H1 (cell line): ENCODE results near the gene MEI1. TPM values are rescaled to one million over a fixed set of nuclear protein-coding genes. Genes with fewer than 3 reads are reported as not detected.

Source experiments
- CTCF ChIA-PET: fragments of 300-600 bp; sonication (Branson Sonifier 250); formaldehyde crosslinking; loops from one replicate; lab custom pipeline; 2021; ENCODE audit not compliant: partially characterized antibody; lab: Charles Lee
- POLR2A ChIA-PET: fragments of 300-600 bp; sonication (Branson Sonifier 250); formaldehyde crosslinking; loops from one replicate; lab custom pipeline; 2021; ENCODE audit warnings: inconsistent platforms; ENCODE audit not compliant: partially characterized antibody; lab: Charles Lee
- DNase-seq, 2 experiments: peaks; one replicate each; pipeline versions ENCODE4 v3.0.0 to v3.0.0-alpha.2; 2010 to 2022; ENCODE audit warnings: low spot score in 2 of 2, low read depth in 1 of 2, mixed read lengths in 1 of 2
- FAIRE-seq: peaks from 2 replicates; lab custom pipeline; 2011; peaks lifted over from hg19 to GRCh38; lab: Jason Lieb, UNC
- H2AFZ ChIP-seq: 2 replicates; pipeline ENCODE4 v1.8.1; 2012; ENCODE audit warnings: low read length, inconsistent platforms
- H2AK5ac ChIP-seq: 2 replicates; pipeline ENCODE4 v1.6.1; 2013; ENCODE audit warnings: low read depth, low read length
- H2BK120ac ChIP-seq: replicated peaks from 2 replicates; pipeline ENCODE3; 2013; ENCODE audit warnings: low read depth, low read length, inconsistent platforms
- H2BK12ac ChIP-seq: 2 replicates; pipeline ENCODE4 v1.6.1; 2013; ENCODE audit warnings: low read depth, low read length
- H2BK15ac ChIP-seq: 2 replicates; pipeline ENCODE4 v1.6.1; 2013; ENCODE audit warnings: low read length
- H2BK20ac ChIP-seq: 2 replicates; pipeline ENCODE4 v1.6.1; 2013; ENCODE audit warnings: low read length
- H2BK5ac ChIP-seq: 2 replicates; pipeline ENCODE4 v1.6.1; 2013; ENCODE audit warnings: low read depth, low read length
- H3K14ac ChIP-seq: 2 replicates; pipeline ENCODE4 v1.6.1; 2013; ENCODE audit warnings: inconsistent platforms; ENCODE audit not compliant: insufficient read length
- H3K18ac ChIP-seq: 2 replicates; pipeline ENCODE4 v1.6.1; 2013; ENCODE audit warnings: low read length; ENCODE audit errors: extremely low read depth
- H3K23ac ChIP-seq: 2 replicates; pipeline ENCODE4 v1.6.1; 2013; ENCODE audit warnings: inconsistent platforms; ENCODE audit not compliant: insufficient read length
- H3K23me2 ChIP-seq: 2 replicates; pipeline ENCODE4 v1.6.1; 2013; ENCODE audit warnings: low read depth, low read length
- H3K27ac ChIP-seq: 2 replicates; pipeline ENCODE4 v1.6.1; 2011; ENCODE audit warnings: low read depth, low read length, inconsistent platforms
- H3K27me3 ChIP-seq, 4 experiments: replicated peaks in 1 of 4; 1 replicate in 1 of 4; 2 replicates in 3 of 4; pipeline versions ENCODE4 v1.6.1 to v1.8.1; 2011 to 2013; ENCODE audit warnings: low read length in 3 of 4, mild to moderate bottlenecking in 3 of 4, inconsistent platforms in 2 of 4, mixed read lengths in 2 of 4, moderate library complexity in 1 of 4; ENCODE audit not compliant: control insufficient read depth in 3 of 4, insufficient read depth in 3 of 4; ENCODE audit errors: extremely low read depth in 1 of 4
- H3K36me3 ChIP-seq, 4 experiments: 2 replicates each; pipeline versions ENCODE4 v1.6.1 to v1.8.1; 2011 to 2013; ENCODE audit warnings: mild to moderate bottlenecking in 4 of 4, low read length in 3 of 4, moderate library complexity in 2 of 4, control low read depth in 1 of 4, inconsistent platforms in 1 of 4; ENCODE audit not compliant: insufficient read depth in 4 of 4, control insufficient read depth in 2 of 4
- H3K4ac ChIP-seq: replicated peaks from 2 replicates; pipeline ENCODE3; 2013; ENCODE audit warnings: low read length, low read depth, mixed read lengths, inconsistent platforms; ENCODE audit not compliant: insufficient read length
- H3K4me1 ChIP-seq, 4 experiments: replicated peaks in 1 of 4; 1 replicate in 1 of 4; 2 replicates in 3 of 4; pipeline versions ENCODE4 v1.6.1 to v1.8.1; 2011 to 2013; ENCODE audit warnings: low read length in 3 of 4, inconsistent platforms in 2 of 4, mixed read lengths in 1 of 4; ENCODE audit not compliant: insufficient read depth in 4 of 4, control insufficient read depth in 3 of 4
- H3K4me2 ChIP-seq, 2 experiments: 2 replicates each; pipeline versions ENCODE4 v1.6.1 to v1.8.1; 2011 to 2013; ENCODE audit warnings: low read depth in 2 of 2, low read length in 2 of 2, control low read depth in 1 of 2, inconsistent platforms in 1 of 2, mild to moderate bottlenecking in 1 of 2; ENCODE audit not compliant: insufficient read depth in 1 of 2
- H3K4me3 ChIP-seq, 4 experiments: fragments of 200-600, 300-600 bp in 1 of 4; sonication (generic), shearing (Covaris generic), sonication (Bioruptor Twin) in 1 of 4; 2 replicates each; pipeline versions ENCODE4 v1.5.1 to v1.8.1; 2011 to 2016; ENCODE audit warnings: low read length in 4 of 4, low read depth in 3 of 4, control low read depth in 2 of 4, inconsistent platforms in 2 of 4, mild to moderate bottlenecking in 2 of 4, mixed read lengths in 1 of 4, moderate library complexity in 1 of 4; ENCODE audit not compliant: insufficient read depth in 2 of 4; ENCODE audit errors: extremely low read depth in 1 of 4
- H3K56ac ChIP-seq: replicated peaks from 2 replicates; pipeline ENCODE3; 2013; ENCODE audit warnings: low read depth, mild to moderate bottlenecking, mixed read lengths, low read length, inconsistent platforms; ENCODE audit not compliant: insufficient read length
- H3K79me1 ChIP-seq: 2 replicates; pipeline ENCODE4 v1.6.1; 2013; ENCODE audit warnings: low read depth, low read length, control low read depth
- H3K79me2 ChIP-seq, 2 experiments: 2 replicates each; pipeline versions ENCODE4 v1.6.1 to v1.8.1; 2012 to 2013; ENCODE audit warnings: low read length in 2 of 2, mild to moderate bottlenecking in 2 of 2, inconsistent platforms in 1 of 2; ENCODE audit not compliant: insufficient read depth in 2 of 2, control insufficient read depth in 1 of 2
- H3K9ac ChIP-seq, 4 experiments: replicated peaks in 1 of 4; 1 replicate in 1 of 4; 2 replicates in 3 of 4; pipeline versions ENCODE4 v1.6.1 to v1.8.1; 2011 to 2013; ENCODE audit warnings: low read depth in 3 of 4, low read length in 3 of 4, control low read depth in 2 of 4, mild to moderate bottlenecking in 2 of 4, moderate library complexity in 2 of 4, inconsistent platforms in 1 of 4; ENCODE audit errors: extremely low read depth in 1 of 4
- H3K9me3 ChIP-seq, 2 experiments: 2 replicates each; pipeline versions ENCODE4 v1.6.1 to v1.8.1; 2012 to 2013; ENCODE audit warnings: mild to moderate bottlenecking in 2 of 2, moderate library complexity in 2 of 2, control low read depth in 1 of 2, inconsistent platforms in 1 of 2, low read depth in 1 of 2, low read length in 1 of 2, mixed read lengths in 1 of 2; ENCODE audit not compliant: insufficient read depth in 2 of 2
- H4K20me1 ChIP-seq, 2 experiments: replicated peaks in 1 of 2; 2 replicates each; pipeline versions ENCODE3 to v1.8.1; 2011 to 2013; ENCODE audit warnings: inconsistent platforms in 2 of 2, low read length in 2 of 2, mild to moderate bottlenecking in 1 of 2; ENCODE audit not compliant: insufficient read depth in 2 of 2, control insufficient read depth in 1 of 2
- H4K5ac ChIP-seq: 2 replicates; pipeline ENCODE4 v1.6.1; 2013; ENCODE audit warnings: low read length, low read depth, mixed read lengths, inconsistent platforms; ENCODE audit not compliant: insufficient read length
- H4K8ac ChIP-seq: 2 replicates; pipeline ENCODE4 v1.8.0; 2013; ENCODE audit warnings: mild to moderate bottlenecking, moderate library complexity, low read length, inconsistent platforms; ENCODE audit not compliant: insufficient read depth; ENCODE audit errors: extremely low read depth
- H4K91ac ChIP-seq: replicated peaks from 2 replicates; pipeline ENCODE3; 2013; ENCODE audit warnings: low read length, mixed read lengths, inconsistent platforms; ENCODE audit not compliant: insufficient read length
- CBX8 ChIP-seq: fragments of 300-800, 300-1000 bp; sonication (generic); IDR thresholded peaks from 2 replicates; pipeline ENCODE4 v1.7.1; 2016; ENCODE audit warnings: low read depth, low read length, borderline replicate concordance
- E2F6 ChIP-seq: IDR thresholded peaks from 2 replicates; pipeline ENCODE4 v1.6.1; 2012; ENCODE audit warnings: inconsistent platforms
- EP300 ChIP-seq, 2 experiments: IDR thresholded peaks; 1 replicate in 1 of 2; 2 replicates in 1 of 2; pipeline ENCODE4 v1.6.1; 2011 to 2012; ENCODE audit warnings: low read depth in 2 of 2, low read length in 2 of 2, mild to moderate bottlenecking in 2 of 2, borderline replicate concordance in 1 of 2, inconsistent platforms in 1 of 2, moderate library complexity in 1 of 2
- GABPA ChIP-seq: IDR thresholded peaks from 2 replicates; pipeline ENCODE4 v1.6.1; 2011; ENCODE audit warnings: mild to moderate bottlenecking, low read length, moderate library complexity, borderline replicate concordance; ENCODE audit not compliant: insufficient read depth
- HDAC2 ChIP-seq, 2 experiments: fragments of 300-600 bp in 1 of 2; sonication (generic) in 1 of 2; IDR thresholded peaks; 2 replicates each; pipeline ENCODE4 v1.6.1; 2011 to 2012; ENCODE audit warnings: low read depth in 2 of 2, low read length in 2 of 2, mild to moderate bottlenecking in 2 of 2, moderate library complexity in 2 of 2, borderline replicate concordance in 1 of 2, inconsistent platforms in 1 of 2
- KDM5A ChIP-seq: fragments of 200-600 bp; IDR thresholded peaks from 2 replicates; pipeline ENCODE4 v1.7.1; 2012; ENCODE audit warnings: mild to moderate bottlenecking, low read length, inconsistent platforms, mixed read lengths
- SP4 ChIP-seq: IDR thresholded peaks from 2 replicates; pipeline ENCODE4 v1.6.1; 2012; ENCODE audit warnings: low read length, inconsistent platforms
- TBP ChIP-seq: IDR thresholded peaks from 2 replicates; pipeline ENCODE4 v1.6.1; 2011; ENCODE audit warnings: low read depth, low read length, improper control_type of control experiment
- USF2 ChIP-seq: IDR thresholded peaks from 2 replicates; pipeline ENCODE4 v1.6.1; 2011; ENCODE audit warnings: low read length, improper control_type of control experiment
- YY1 ChIP-seq: IDR thresholded peaks from 2 replicates; pipeline ENCODE4 v1.6.1; 2011; ENCODE audit warnings: low read depth, mild to moderate bottlenecking, low read length
- ZNF274 ChIP-seq: IDR thresholded peaks from 2 replicates; pipeline ENCODE4 v1.7.0; 2012; ENCODE audit warnings: low read length, borderline replicate concordance; ENCODE audit errors: extremely low read depth
- WGBS, 2 experiments: shearing (Covaris generic) in 1 of 2; methylation state at CpG; one replicate each; pipeline versions ENCODE4 v1.1.6 to v1.1.7; 2013 to 2015; ENCODE audit warnings: low lambda C conversion rate in 2 of 2, mixed read lengths in 2 of 2, inconsistent platforms in 1 of 2, low coverage in 1 of 2, missing lambda C conversion rate in 1 of 2; ENCODE audit not compliant: insufficient replicate concordance in 2 of 2, insufficient coverage in 1 of 2, insufficient read length in 1 of 2; ENCODE audit errors: extremely low coverage in 1 of 2, missing lambda C conversion rate in 1 of 2; 5-methylcytosine and 5-hydroxymethylcytosine counted together
- polyA plus RNA-seq, 7 experiments: library from polyadenylated mRNA; depleted of rRNA in 3 of 7; stranded (reverse) in 5 of 7; unstranded in 2 of 7; fragments of >200 nt in 5 of 7; fragments of 200-250 nt in 2 of 7; gene quantifications; 1 replicate in 5 of 7; 2 replicates in 1 of 7; 4 replicates in 1 of 7; pipeline versions ENCODE4 v1.2.1 to v1.2.3, GENCODE V29; 2011 to 2013; ENCODE audit warnings: missing spikeins in 2 of 7, mixed read lengths in 2 of 7
- total RNA-seq: library from RNA; stranded (reverse); fragmentation: NEBNext Ultra II Directional; extraction: Animal tissue kit (Norgen Biotek cat#: 25700); gene quantifications from 2 replicates; pipeline ENCODE4 v1.2.1, GENCODE V29; 2021

Gene MEI1
- total and polyA plus RNA-seq, 2 of the 8 experiments (the other 6 are each of a cell fraction or from before 2014, with no cell fraction given), result 0.27 to 0.54 TPM

- no peak overlapping the region for H4K91ac ChIP-seq
- H3K79me1 ChIP-seq, result peaks cover 19% of the 10 kb centered on the region
- no peak overlapping the region for H2BK20ac ChIP-seq
- CTCF ChIA-PET, result interaction anchor here (0.8 to 6.0 kb wide), 4 partner anchors 10 to 61 kb away, joined by 3 to 27 read pairs (median 13); no protein-coding TSS in a partner anchor
- 0 out of 2 replicates have a peak overlapping the region, but pooled peaks have one; percentile 8 for H2BK5ac ChIP-seq
- no peak overlapping the region for H3K4me2 ChIP-seq
- POLR2A ChIA-PET, result interaction anchor here (8.5 kb wide), 1 partner anchor 7 kb away, joined by 85 read pairs; no protein-coding TSS in a partner anchor
- no peak overlapping the region for H2BK15ac ChIP-seq
- H2BK12ac ChIP-seq, result no peak overlapping the region; the same call in 1 of the 2 replicates
- no peak overlapping the region for H2AFZ ChIP-seq
- no peak overlapping the region for H3K14ac ChIP-seq
- 0 out of 2 replicates have a peak overlapping the region, but pooled peaks have one; percentile 28 for H3K27ac ChIP-seq
- no peaks in the 10 kb centered on the region for H3K9me3 ChIP-seq
- peaks cover 0 to 5% (median 2%) of the 10 kb centered on the region in 4 experiments; a peak in 4 of 7 replicates for H3K4me1 ChIP-seq
- peaks cover 45 to 77% of the 10 kb centered on the region in 2 experiments for H3K79me2 ChIP-seq
- H3K9ac ChIP-seq, result no peak overlapping the region
- no peak overlapping the region for H4K5ac ChIP-seq
- H3K18ac ChIP-seq, result no peak overlapping the region
- no peak overlapping the region for H3K4ac ChIP-seq
- H2AK5ac ChIP-seq, result no peak overlapping the region
- H3K56ac ChIP-seq, result no peak overlapping the region
- H3K4me3 ChIP-seq, result no peak overlapping the region
- no peak overlapping the region for H3K23ac ChIP-seq
- peaks cover 11 to 22% of the 10 kb centered on the region in 2 experiments for H4K20me1 ChIP-seq
- H2BK120ac ChIP-seq, result no peak overlapping the region
- peaks cover 5% of the 10 kb centered on the region for H3K23me2 ChIP-seq
- H4K8ac ChIP-seq, result no peak overlapping the region
- no peak for DNase-seq
- H3K36me3 ChIP-seq, result peaks cover 5 to 44% (median 23%) of the 10 kb centered on the region in 4 experiments
- H3K27me3 ChIP-seq, result no peaks in the 10 kb centered on the region
- WGBS, 2 experiments, result 77% methylated on average over 2 of the region's 2 CpGs; no CpG with 5 or more reads in 1 of the 2 experiments
- FAIRE-seq, result no peak
- no peak for TF ChIP-seq GABPA
- TF ChIP-seq YY1, result no peak
- no peak for TF ChIP-seq HDAC2 (IDR thresholded peaks at IDR 0.05; ENCODE audit: borderline replicate concordance in 1 of 2, low read depth in 2 of 2, low read length in 2 of 2)
- no peak for TF ChIP-seq KDM5A
- TF ChIP-seq ZNF274, result no peak
- no peak for TF ChIP-seq EP300 (IDR thresholded peaks at IDR 0.05; ENCODE audit: borderline replicate concordance in 1 of 2, low read depth in 2 of 2, low read length in 2 of 2)
- TF ChIP-seq E2F6, result no peak
- no peak for TF ChIP-seq SP4
- TF ChIP-seq TBP, result no peak
- no peak for TF ChIP-seq CBX8
- TF ChIP-seq USF2, result no peak
Measured at GRCh38 chr22:41836551-41836950, 137.2 kb downstream of the MEI1 start.
